Neutrophil (primary cell): ENCODE results near the gene LKAAEAR1.

Source experiments
- H3K27ac ChIP-seq: fragments of 200-600 bp; sonication (generic); 2 replicates; pipeline ENCODE4 v1.5.1; 2016; ENCODE audit warnings: mild to moderate bottlenecking, moderate library complexity
- H3K27me3 ChIP-seq: fragments of 200-600 bp; sonication (generic); 2 replicates; pipeline ENCODE4 v1.6.0; 2016; ENCODE audit warnings: mild to moderate bottlenecking
- H3K36me3 ChIP-seq: fragments of 200-600 bp; sonication (generic); 2 replicates; pipeline ENCODE4 v1.5.1; 2017
- H3K4me1 ChIP-seq, 2 experiments: fragments of 200-600 bp in 1 of 2; sonication (generic) in 1 of 2; 1 replicate in 1 of 2; 2 replicates in 1 of 2; pipeline versions ENCODE4 v1.5.1 to v1.6.1; 2013 to 2016; ENCODE audit warnings: low read depth in 1 of 2, low read length in 1 of 2, mild to moderate bottlenecking in 1 of 2, moderate library complexity in 1 of 2; ENCODE audit not compliant: control insufficient read depth in 1 of 2, insufficient read depth in 1 of 2
- H3K4me3 ChIP-seq, 2 experiments: fragments of 200-600 bp in 1 of 2; sonication (generic) in 1 of 2; 1 replicate in 1 of 2; 2 replicates in 1 of 2; pipeline ENCODE4 v1.5.1; 2013 to 2016; ENCODE audit warnings: low read depth in 1 of 2, low read length in 1 of 2, mild to moderate bottlenecking in 1 of 2, moderate library complexity in 1 of 2
- H3K9me3 ChIP-seq: fragments of 200-600 bp; sonication (generic); 2 replicates; pipeline ENCODE4 v1.5.1; 2016
- TF ChIP-seq, protein P1 (sequence below): fragments of 200-600 bp; sonication (generic); IDR thresholded peaks from 2 replicates; pipeline ENCODE4 v1.5.1; 2016; ENCODE audit warnings: antibody characterized with exemption

Gene LKAAEAR1

DNA sequence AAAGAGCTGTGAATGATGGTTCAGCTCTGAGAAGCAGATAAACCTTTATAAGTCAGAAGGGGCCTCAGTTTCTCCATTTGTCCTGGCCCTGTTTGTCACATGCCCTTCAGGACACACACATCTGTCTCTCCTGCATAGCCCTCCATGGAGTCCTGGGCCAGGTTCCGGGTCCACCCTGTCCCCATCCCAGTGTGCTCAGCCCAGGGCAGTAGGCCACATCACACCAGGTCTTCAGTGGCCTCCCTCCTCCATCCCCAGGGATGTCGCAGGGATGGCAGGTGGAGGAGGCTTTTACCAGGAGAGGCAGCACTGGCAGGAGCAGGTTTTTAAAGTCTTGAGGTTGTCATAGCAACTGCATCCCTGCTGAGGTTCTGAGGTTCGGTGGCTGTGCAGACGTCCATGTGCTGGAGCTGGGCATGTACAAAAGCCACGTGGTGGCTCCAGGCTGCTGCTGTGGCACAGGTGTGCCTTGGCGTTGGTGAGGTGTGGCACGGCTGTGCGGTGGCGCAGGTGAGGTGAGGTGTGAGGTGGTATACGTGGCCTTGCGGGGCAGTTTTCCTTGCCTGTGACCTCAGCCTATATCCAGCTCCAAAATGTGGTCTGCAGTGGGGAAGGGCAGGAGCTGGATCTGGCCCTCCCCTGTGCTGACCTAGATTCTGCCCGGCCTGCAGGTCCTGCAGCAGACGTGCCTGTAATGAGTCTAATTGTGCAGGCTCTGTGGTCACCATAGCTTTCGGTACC, 31.1 kb upstream of the LKAAEAR1 start:
- Histone ChIP-seq H3K27ac (no peak overlapping the region), H3K9me3 (no peaks in the 10 kb centered on the region), H3K36me3 (no peaks in the 10 kb centered on the region), H3K27me3 (peaks cover 4% of the 10 kb centered on the region), H3K4me3 (no peak overlapping the region), H3K4me1 (peaks cover 5% of the 10 kb centered on the region in 2 experiments)
- TF ChIP-seq, protein P1, sequence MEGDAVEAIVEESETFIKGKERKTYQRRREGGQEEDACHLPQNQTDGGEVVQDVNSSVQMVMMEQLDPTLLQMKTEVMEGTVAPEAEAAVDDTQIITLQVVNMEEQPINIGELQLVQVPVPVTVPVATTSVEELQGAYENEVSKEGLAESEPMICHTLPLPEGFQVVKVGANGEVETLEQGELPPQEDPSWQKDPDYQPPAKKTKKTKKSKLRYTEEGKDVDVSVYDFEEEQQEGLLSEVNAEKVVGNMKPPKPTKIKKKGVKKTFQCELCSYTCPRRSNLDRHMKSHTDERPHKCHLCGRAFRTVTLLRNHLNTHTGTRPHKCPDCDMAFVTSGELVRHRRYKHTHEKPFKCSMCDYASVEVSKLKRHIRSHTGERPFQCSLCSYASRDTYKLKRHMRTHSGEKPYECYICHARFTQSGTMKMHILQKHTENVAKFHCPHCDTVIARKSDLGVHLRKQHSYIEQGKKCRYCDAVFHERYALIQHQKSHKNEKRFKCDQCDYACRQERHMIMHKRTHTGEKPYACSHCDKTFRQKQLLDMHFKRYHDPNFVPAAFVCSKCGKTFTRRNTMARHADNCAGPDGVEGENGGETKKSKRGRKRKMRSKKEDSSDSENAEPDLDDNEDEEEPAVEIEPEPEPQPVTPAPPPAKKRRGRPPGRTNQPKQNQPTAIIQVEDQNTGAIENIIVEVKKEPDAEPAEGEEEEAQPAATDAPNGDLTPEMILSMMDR: no peak

DNA sequence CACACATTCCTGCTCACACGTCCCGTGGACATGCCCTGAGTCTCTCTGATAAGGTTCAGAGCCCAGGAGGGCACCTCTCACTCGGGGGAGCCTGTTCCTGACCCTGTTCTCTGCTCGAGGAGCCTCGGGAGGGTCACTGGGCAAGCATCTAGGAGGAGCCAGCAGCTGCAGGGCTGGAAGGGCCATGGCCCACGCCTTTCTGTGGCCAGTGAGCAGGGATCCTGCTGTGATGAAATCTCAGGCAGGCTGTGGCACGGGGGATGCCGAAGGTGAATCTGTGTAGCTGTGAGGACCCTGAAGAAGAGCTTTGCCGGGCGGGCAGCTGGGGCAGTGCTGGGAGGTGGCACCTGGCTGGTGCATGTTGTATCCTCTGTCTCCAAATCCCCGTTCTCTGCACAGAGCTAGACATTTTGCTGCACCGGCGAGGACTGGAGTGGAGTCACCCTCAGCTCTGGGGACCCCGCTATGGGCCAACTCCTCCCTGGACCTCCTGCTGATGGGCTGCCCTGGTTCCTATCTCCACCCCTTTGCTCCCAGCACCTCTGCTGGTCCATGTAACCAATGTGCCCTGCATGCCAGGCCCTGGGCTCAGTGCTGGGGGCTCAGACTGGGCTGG, 30.3 kb upstream of the LKAAEAR1 start:
- H3K9me3 ChIP-seq: no peaks in the 10 kb centered on the region
- no peaks in the 10 kb centered on the region for H3K36me3 ChIP-seq
- H3K4me1 ChIP-seq: no peaks in the 10 kb centered on the region
- peaks cover 4% of the 10 kb centered on the region for H3K27me3 ChIP-seq
- H3K4me3 ChIP-seq: no peak overlapping the region
- no peak overlapping the region for H3K27ac ChIP-seq
- TF ChIP-seq, protein P1: no peak

DNA sequence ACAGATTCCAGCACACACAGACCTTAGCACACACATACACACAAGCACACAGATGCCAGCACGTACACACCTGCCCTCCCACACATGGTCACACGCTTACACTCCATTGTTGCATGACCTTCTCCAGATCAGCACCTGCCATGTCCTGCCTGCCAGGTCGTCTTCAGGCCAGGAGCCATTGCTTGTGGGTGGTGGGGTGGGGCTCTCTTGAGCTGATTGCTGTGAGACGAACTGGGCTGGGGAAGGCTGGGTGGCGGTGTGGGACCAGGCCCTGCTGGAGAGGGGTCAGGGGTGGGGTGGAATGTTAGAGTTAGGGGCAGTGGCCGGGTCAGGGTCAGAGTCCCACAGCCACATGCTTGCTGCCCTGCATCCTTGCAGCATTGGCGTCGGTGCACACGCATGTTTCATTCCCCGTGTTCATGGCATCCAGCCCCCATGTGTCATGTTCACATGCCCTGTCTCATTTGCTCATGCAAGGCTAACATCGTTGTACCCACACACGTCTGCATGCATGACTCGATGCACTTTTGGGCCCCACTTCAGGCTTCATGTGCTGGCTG, 29.7 kb upstream of the LKAAEAR1 start:
- H3K36me3 ChIP-seq: no peaks in the 10 kb centered on the region
- H3K27ac ChIP-seq: no peak overlapping the region
- H3K4me1 ChIP-seq: no peaks in the 10 kb centered on the region
- TF ChIP-seq, protein P1: no peak
- H3K27me3 ChIP-seq: peaks cover 4% of the 10 kb centered on the region
- no peak overlapping the region for H3K4me3 ChIP-seq
- H3K9me3 ChIP-seq: no peaks in the 10 kb centered on the region

DNA sequence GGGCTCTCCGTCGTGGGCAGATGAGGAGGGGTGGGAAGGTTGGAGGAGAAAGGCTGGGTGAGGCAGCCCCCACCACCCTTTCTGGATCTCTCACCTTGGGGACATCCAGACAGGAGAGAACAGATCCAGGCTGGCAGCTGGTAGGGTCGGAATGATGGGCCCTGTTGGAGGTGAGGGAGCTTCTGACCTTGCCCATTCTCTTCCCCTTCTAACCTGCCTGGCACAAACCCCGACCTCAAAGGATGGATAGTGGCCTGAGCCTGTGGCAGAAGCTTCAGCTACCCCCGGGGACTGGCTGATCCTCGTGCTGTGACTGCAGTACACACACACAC, 29.2 kb upstream of the LKAAEAR1 start:
- TF ChIP-seq, protein P1: no peak
- Histone ChIP-seq H3K4me3 (no peak overlapping the region), H3K9me3 (no peaks in the 10 kb centered on the region), H3K36me3 (no peaks in the 10 kb centered on the region), H3K27ac (no peak overlapping the region), H3K27me3 (peaks cover 7% of the 10 kb centered on the region), H3K4me1 (no peaks in the 10 kb centered on the region)

DNA sequence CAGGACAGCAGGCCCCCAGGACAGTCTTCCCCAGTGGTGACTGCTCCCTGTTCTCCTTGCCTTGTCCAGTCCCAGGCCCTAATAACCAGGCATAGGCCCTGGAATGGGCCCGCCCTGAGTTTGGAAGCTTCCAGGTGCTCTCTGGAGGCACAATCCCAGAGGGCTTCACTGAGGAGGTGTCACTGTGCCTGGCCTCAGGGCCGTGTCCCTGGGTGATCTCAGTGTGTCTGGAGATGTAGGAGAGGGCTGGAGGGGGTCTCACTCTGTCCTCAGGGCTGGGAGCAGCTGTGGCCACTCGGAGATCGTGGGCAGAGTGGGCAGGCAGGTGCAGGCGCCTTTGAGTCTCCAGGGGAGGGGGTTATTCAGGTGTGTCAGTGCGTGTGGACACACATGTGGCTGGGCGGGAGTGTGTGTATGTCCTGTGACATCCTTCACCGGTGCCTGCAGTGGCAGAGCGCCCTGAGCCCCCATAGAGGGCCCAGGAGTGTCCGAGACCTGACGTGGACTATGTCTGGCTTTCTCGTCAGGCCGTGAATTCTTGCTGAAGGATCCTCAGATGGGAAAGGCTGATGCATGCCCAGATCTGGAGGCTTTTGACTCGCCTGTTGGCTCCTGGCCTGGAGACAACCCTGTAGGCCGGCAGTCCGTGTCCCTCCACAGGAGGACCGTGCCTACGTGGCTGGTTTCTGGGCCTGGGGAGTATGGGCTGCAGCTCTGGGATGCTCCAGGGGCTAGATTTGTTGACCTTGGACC, 28.7 kb upstream of the LKAAEAR1 start:
- Histone ChIP-seq H3K36me3 (no peaks in the 10 kb centered on the region), H3K4me1 (peaks cover 0 to 3% of the 10 kb centered on the region in 2 experiments), H3K27me3 (peaks cover 12% of the 10 kb centered on the region), H3K27ac (no peak overlapping the region), H3K4me3 (no peak overlapping the region), H3K9me3 (no peaks in the 10 kb centered on the region)
- TF ChIP-seq, protein P1: no peak
